ENCODE results near the gene TAX1BP1.
"Not testable (repeated sequence)": the region's sequence is repeated elsewhere in the genome, so short reads cannot be mapped to it uniquely, and the experiment has no call there.

The TAX1BP1 gene

DNA sequence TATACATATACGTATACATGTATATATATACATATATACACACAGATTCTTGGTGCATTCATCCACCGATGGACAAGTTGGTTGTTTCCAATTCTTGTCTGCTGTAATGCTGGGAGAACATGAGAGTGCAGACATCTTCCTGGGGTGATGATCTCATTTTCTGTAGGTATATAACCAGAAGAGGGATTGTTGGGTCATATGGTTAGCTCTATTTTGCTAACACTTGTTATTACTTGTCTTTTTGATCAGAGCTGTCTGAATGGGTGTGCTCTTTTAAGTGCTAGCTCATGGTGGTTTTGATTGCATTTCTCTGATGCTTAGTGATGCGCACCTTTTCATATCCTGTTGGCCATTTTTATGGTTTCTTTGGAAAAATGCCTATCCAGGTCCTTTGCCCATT is 106.4 kb downstream of the TAX1BP1 start:
- no peak overlapping the region for H3K4me3 ChIP-seq (ENCODE audit: low read depth, low read length)
- DNase-seq (ENCODE audit: low read depth), result no peak
- TF ChIP-seq, protein P1, sequence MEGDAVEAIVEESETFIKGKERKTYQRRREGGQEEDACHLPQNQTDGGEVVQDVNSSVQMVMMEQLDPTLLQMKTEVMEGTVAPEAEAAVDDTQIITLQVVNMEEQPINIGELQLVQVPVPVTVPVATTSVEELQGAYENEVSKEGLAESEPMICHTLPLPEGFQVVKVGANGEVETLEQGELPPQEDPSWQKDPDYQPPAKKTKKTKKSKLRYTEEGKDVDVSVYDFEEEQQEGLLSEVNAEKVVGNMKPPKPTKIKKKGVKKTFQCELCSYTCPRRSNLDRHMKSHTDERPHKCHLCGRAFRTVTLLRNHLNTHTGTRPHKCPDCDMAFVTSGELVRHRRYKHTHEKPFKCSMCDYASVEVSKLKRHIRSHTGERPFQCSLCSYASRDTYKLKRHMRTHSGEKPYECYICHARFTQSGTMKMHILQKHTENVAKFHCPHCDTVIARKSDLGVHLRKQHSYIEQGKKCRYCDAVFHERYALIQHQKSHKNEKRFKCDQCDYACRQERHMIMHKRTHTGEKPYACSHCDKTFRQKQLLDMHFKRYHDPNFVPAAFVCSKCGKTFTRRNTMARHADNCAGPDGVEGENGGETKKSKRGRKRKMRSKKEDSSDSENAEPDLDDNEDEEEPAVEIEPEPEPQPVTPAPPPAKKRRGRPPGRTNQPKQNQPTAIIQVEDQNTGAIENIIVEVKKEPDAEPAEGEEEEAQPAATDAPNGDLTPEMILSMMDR (IDR thresholded peaks at IDR 0.05; ENCODE audit: insufficient read depth, low read depth, low read length, missing control alignments), result no peak

DNA sequence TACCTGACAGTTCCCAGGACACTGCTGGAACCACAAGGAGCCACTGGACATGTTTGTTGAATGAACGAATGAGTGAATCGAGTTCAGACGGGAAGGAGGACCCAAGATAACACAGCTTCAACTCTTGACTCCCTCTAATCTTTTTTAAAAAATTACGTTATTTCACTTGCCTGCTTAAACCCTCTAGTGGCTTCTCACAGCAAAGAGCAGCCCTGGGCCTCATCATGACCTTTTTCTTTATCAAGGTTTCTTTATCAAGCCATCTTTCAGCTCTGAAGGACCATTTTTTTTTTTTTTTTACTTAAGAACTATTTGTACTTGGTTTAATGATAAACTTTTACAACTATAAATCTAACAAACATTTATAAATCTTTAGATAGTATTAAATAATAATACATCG is 110.6 kb downstream of the TAX1BP1 start:
- DNase-seq (ENCODE audit: low read depth), result no peak
- no peak overlapping the region for H3K4me3 ChIP-seq (ENCODE audit: low read depth, low read length)
- TF ChIP-seq, protein P1 (IDR thresholded peaks at IDR 0.05; ENCODE audit: insufficient read depth, low read depth, low read length, missing control alignments), result no peak

GRCh38 chr7:27856703-27857485 is 116.9 kb downstream of the TAX1BP1 start:
- not testable (repeated sequence) for DNase-seq (ENCODE audit: low read depth); H3K4me3 ChIP-seq (ENCODE audit: low read depth, low read length)

GRCh38 chr7:27860800-27861199 is 120.8 kb downstream of the TAX1BP1 start:
- TF ChIP-seq, protein P1 (IDR thresholded peaks at IDR 0.05; ENCODE audit: insufficient read depth, low read depth, low read length, missing control alignments), result no peak
- no peak for DNase-seq (ENCODE audit: low read depth)
- no peak overlapping the region for H3K4me3 ChIP-seq (ENCODE audit: low read depth, low read length)

DNA sequence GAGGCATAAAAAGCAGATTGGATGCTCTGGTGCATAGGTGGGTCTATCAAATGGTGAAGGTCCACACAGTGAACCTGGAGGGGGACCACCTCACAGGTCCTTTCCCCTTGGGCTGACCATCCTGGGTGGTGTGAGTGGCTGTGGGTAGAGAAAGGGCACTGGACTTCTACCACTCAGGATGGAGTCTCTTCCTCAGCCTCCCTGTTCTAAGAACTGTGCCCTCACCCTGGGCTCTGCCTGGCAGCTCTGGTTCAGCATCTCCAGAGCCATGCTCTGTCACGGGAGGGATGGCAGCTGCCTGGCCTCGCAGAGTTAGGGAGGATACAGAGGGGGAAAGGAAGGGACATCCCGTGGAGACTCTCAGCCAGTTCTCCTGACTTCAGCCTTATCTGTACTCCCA is 121.8 kb downstream of the TAX1BP1 start:
- DNase-seq (ENCODE audit: low read depth), result no peak
- TF ChIP-seq, protein P1 (IDR thresholded peaks at IDR 0.05; ENCODE audit: insufficient read depth, low read depth, low read length, missing control alignments), result no peak

GRCh38 chr7:27863880-27864279 is 123.9 kb downstream of the TAX1BP1 start:
- TF ChIP-seq, protein P1 (IDR thresholded peaks at IDR 0.05; ENCODE audit: insufficient read depth, low read depth, low read length, missing control alignments), result no peak
- no peak overlapping the region for H3K4me3 ChIP-seq (ENCODE audit: low read depth, low read length)
- no peak for DNase-seq (ENCODE audit: low read depth)

More for the DNA sequence above, 121.8 kb downstream of the TAX1BP1 start:
- H3K4me3 ChIP-seq (ENCODE audit: low read depth, low read length), result no peak overlapping the region

DNA sequence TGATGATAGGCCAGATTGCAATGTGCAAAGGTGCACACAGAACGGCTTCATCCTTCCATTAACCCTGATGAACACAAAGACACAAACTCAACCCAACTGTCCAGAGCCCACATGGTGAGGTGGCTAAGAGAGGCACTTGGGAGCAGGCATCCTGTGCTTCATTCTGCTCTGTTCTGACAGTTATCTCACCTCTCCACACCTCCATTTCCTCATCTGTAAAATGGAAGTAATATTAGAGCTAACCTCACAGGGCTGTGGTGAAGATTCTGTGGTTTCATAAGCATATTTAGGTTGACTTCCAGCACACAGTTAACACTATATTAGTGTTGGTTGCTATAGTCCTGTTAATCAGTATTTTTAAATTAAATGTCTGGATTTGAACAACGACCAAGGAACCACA is 126.3 kb downstream of the TAX1BP1 start:
- DNase-seq (ENCODE audit: low read depth), result no peak
- no peak overlapping the region for H3K4me3 ChIP-seq (ENCODE audit: low read depth, low read length)
- TF ChIP-seq, protein P1 (IDR thresholded peaks at IDR 0.05; ENCODE audit: insufficient read depth, low read depth, low read length, missing control alignments), result no peak
